K562 (cell line): Measurements from ENCODE around the gene TCF4. TPM values are rescaled to one million over a fixed set of nuclear protein-coding genes. Genes with fewer than 3 reads are reported as not detected.

Experiments used
- ASH1L ChIP-seq: fragments of 450-650 bp; IDR thresholded peaks from 2 replicates; pipeline ENCODE4 v1.6.1; 2018; ENCODE audit warnings: borderline replicate concordance, mild to moderate bottlenecking, low read depth; ENCODE audit not compliant: partially characterized antibody
- BCL6 ChIP-seq: fragments of 250-450 bp; sonication (Bioruptor Pico); IDR thresholded peaks from 2 replicates; pipeline ENCODE4 v1.4.0; 2020
- CHD4 ChIP-seq: fragments of 200-600 bp; sonication (generic); IDR thresholded peaks from 3 replicates; pipeline ENCODE4 v1.6.1; 2012; ENCODE audit warnings: low read depth, mild to moderate bottlenecking, mixed read lengths, low read length, inconsistent platforms; ENCODE audit not compliant: insufficient read depth, insufficient replicate concordance, poor library complexity, severe bottlenecking
- ETS2 ChIP-seq: IDR thresholded peaks from 2 replicates; pipeline ENCODE4 v1.6.1; 2016; ENCODE audit warnings: borderline replicate concordance, missing genetic modification characterization, mild to moderate bottlenecking, moderate library complexity, missing compliant biosample characterization; ENCODE audit not compliant: poor library complexity, severe bottlenecking
- GTF2A2 ChIP-seq: IDR thresholded peaks from 2 replicates; pipeline ENCODE4 v1.6.1; 2016; ENCODE audit warnings: mild to moderate bottlenecking, missing genetic modification characterization, missing compliant biosample characterization
- IFI16 ChIP-seq: fragments of 250-450 bp; sonication (Bioruptor Pico); IDR thresholded peaks from 2 replicates; pipeline ENCODE4 v2.1.2; 2022; ENCODE audit warnings: mild to moderate bottlenecking, inconsistent platforms
- MTF1 ChIP-seq: fragments of 250-450 bp; sonication (Bioruptor Pico); IDR thresholded peaks from 2 replicates; pipeline ENCODE4 v1.9.0; 2021; ENCODE audit warnings: moderate library complexity, mild to moderate bottlenecking, inconsistent platforms, borderline replicate concordance
- NRF1 ChIP-seq, 2 experiments: fragments of 450-650 bp; IDR thresholded peaks in 1 of 2; conservative IDR thresholded peaks in 1 of 2; 2 replicates each; pipeline ENCODE4 v1.6.1; 2014; ENCODE audit warnings: mild to moderate bottlenecking in 2 of 2
- RBM25 ChIP-seq: fragments of 200-400 bp; formaldehyde crosslinking; IDR thresholded peaks from 2 replicates; pipeline ENCODE4 v1.6.1; 2018; ENCODE audit warnings: low read length, low read depth, moderate library complexity; ENCODE audit not compliant: severe bottlenecking
- SIN3B ChIP-seq: fragments of 450-650 bp; IDR thresholded peaks from 2 replicates; pipeline ENCODE4 v1.6.1; 2017; ENCODE audit warnings: low read depth, mild to moderate bottlenecking, moderate library complexity
- TARDBP ChIP-seq: fragments of 450-650 bp; IDR thresholded peaks from 2 replicates; pipeline ENCODE4 v1.6.1; 2016
- ZBED1 ChIP-seq: IDR thresholded peaks from 2 replicates; pipeline ENCODE4 v1.6.1; 2014
- ZBTB7A ChIP-seq: IDR thresholded peaks from 2 replicates; pipeline ENCODE4 v1.6.1; 2011; ENCODE audit warnings: low read depth, mild to moderate bottlenecking, low read length, moderate library complexity, borderline replicate concordance; ENCODE audit not compliant: control insufficient read depth
- ZNF764 ChIP-seq: fragments of 250-450 bp; sonication (Bioruptor Pico); IDR thresholded peaks from 2 replicates; pipeline ENCODE4 v1.4.0; 2020; ENCODE audit warnings: low read depth, mild to moderate bottlenecking, moderate library complexity
- polyA plus RNA-seq, 8 experiments: library from polyadenylated mRNA; depleted of rRNA in 4 of 8; stranded (reverse) in 5 of 8; unstranded in 3 of 8; fragments of >200 nt; fragmentation: Nextera tagmentation in 2 of 8; fragmentation: Illumina TruSeq in 1 of 8; extraction: Ambion mirVana in 2 of 8; extraction: Trizol in 1 of 8; gene quantifications; 2 replicates each; pipeline versions ENCODE4 v1.2.1 to v1.2.3, GENCODE V29; 2011 to 2014; ENCODE audit warnings: inconsistent platforms in 1 of 8, missing spikeins in 1 of 8
- total RNA-seq, 7 experiments: library from RNA; depleted of rRNA in 6 of 7; stranded (reverse); fragments of >200 nt in 6 of 7; fragmentation: Illumina TruSeq in 2 of 7; extraction: Trizol in 2 of 7; gene quantifications; 2 replicates each; pipeline versions ENCODE4 v1.2.1 to v1.2.3, GENCODE V29; 2011 to 2021; ENCODE audit warnings: low replicate concordance in 1 of 7
- TF ChIP-seq, protein P1 (sequence below), 2 experiments: fragments of 450-650 bp; IDR thresholded peaks; 2 replicates each; pipeline ENCODE4 v1.6.1; 2016
- TF ChIP-seq, protein P2 (sequence below): IDR thresholded peaks from 3 replicates; pipeline ENCODE4 v1.6.1; 2011; ENCODE audit warnings: borderline replicate concordance, mild to moderate bottlenecking, moderate library complexity; ENCODE audit not compliant: insufficient read length; ENCODE audit errors: extremely low read depth
- TF ChIP-seq, protein P3 (sequence below): fragments of 250-450 bp; sonication (Bioruptor Pico); IDR thresholded peaks from 2 replicates; pipeline ENCODE4 v1.9.0; 2021; ENCODE audit warnings: mild to moderate bottlenecking
- TF ChIP-seq, protein P4 (sequence below): sonication (generic); formaldehyde crosslinking; IDR thresholded peaks from 2 replicates; pipeline ENCODE4 v1.9.0; 2022; ENCODE audit warnings: mild to moderate bottlenecking, missing genetic modification reagents
- TF ChIP-seq, protein P5 (sequence below): fragments of 250-450 bp; sonication (Bioruptor Pico); IDR thresholded peaks from 2 replicates; pipeline ENCODE4 v1.4.0; 2020; ENCODE audit warnings: mild to moderate bottlenecking, moderate library complexity

Gene TCF4
- total and polyA plus RNA-seq, 9 of the 15 experiments (the other 6 are each of a cell fraction or from before 2014, with no cell fraction given) = 4.8 to 24.7 (median 15.2) TPM

DNA sequence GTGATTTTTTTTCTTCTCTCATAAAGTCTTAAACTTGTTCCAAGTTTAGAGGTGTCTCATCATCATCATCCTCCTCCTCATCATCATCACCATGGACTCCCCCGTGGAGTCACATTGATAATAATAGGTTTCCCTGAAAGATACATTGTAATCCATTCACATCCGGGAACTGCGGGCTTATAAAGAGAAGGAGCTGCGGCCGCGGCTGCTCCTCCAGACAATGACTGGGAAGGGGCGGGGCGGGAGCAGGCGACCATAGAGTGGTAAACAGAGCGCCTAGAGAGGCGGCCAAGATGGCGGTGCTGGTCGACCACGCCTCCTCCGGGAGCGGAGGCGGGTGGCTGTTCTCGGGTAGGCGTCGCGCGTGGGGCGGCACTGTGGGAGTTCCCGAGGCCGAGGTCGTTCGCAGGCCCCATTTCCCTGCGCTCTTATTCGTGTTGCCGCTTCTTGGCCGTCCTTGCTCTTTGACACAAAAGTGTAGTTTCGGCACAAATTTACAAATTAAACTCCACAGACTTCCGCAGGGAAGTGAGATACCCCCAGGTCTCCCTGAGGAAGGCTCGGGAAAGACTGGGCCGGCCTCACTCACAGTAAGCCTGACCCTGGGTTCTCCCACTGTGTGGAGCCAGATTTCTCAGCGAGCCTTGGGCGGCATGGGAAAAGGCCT is 1.8 kb upstream of the TCF4 start (continued):
- TF ChIP-seq RBM25 = no peak
- no peak for TF ChIP-seq ASH1L
- TF ChIP-seq NRF1 (conservative IDR thresholded peaks at IDR 0.05 in 1 of 2, IDR thresholded peaks at IDR 0.05 in 1 of 2) = peak; percentile 58 to 69
- TF ChIP-seq, protein P1, sequence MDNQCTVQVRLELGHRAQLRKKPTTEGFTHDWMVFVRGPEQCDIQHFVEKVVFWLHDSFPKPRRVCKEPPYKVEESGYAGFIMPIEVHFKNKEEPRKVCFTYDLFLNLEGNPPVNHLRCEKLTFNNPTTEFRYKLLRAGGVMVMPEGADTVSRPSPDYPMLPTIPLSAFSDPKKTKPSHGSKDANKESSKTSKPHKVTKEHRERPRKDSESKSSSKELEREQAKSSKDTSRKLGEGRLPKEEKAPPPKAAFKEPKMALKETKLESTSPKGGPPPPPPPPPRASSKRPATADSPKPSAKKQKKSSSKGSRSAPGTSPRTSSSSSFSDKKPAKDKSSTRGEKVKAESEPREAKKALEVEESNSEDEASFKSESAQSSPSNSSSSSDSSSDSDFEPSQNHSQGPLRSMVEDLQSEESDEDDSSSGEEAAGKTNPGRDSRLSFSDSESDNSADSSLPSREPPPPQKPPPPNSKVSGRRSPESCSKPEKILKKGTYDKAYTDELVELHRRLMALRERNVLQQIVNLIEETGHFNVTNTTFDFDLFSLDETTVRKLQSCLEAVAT (IDR thresholded peaks at IDR 0.05) = no peak
- no peak for TF ChIP-seq ZNF764
- no peak for TF ChIP-seq MTF1 (CRISPR knock-in tag)
- TF ChIP-seq, protein P2, sequence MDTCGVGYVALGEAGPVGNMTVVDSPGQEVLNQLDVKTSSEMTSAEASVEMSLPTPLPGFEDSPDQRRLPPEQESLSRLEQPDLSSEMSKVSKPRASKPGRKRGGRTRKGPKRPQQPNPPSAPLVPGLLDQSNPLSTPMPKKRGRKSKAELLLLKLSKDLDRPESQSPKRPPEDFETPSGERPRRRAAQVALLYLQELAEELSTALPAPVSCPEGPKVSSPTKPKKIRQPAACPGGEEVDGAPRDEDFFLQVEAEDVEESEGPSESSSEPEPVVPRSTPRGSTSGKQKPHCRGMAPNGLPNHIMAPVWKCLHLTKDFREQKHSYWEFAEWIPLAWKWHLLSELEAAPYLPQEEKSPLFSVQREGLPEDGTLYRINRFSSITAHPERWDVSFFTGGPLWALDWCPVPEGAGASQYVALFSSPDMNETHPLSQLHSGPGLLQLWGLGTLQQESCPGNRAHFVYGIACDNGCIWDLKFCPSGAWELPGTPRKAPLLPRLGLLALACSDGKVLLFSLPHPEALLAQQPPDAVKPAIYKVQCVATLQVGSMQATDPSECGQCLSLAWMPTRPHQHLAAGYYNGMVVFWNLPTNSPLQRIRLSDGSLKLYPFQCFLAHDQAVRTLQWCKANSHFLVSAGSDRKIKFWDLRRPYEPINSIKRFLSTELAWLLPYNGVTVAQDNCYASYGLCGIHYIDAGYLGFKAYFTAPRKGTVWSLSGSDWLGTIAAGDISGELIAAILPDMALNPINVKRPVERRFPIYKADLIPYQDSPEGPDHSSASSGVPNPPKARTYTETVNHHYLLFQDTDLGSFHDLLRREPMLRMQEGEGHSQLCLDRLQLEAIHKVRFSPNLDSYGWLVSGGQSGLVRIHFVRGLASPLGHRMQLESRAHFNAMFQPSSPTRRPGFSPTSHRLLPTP = no peak
- no peak for TF ChIP-seq SIN3B
- TF ChIP-seq, protein P3, sequence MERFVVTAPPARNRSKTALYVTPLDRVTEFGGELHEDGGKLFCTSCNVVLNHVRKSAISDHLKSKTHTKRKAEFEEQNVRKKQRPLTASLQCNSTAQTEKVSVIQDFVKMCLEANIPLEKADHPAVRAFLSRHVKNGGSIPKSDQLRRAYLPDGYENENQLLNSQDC = no peak
- no peak for TF ChIP-seq ZBED1
- no peak for TF ChIP-seq GTF2A2
- TF ChIP-seq, protein P4, sequence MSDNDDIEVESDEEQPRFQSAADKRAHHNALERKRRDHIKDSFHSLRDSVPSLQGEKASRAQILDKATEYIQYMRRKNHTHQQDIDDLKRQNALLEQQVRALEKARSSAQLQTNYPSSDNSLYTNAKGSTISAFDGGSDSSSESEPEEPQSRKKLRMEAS (CRISPR knock-in tag) = peak; percentile 52
- no peak for TF ChIP-seq ETS2 (tag)
- TF ChIP-seq, protein P5, sequence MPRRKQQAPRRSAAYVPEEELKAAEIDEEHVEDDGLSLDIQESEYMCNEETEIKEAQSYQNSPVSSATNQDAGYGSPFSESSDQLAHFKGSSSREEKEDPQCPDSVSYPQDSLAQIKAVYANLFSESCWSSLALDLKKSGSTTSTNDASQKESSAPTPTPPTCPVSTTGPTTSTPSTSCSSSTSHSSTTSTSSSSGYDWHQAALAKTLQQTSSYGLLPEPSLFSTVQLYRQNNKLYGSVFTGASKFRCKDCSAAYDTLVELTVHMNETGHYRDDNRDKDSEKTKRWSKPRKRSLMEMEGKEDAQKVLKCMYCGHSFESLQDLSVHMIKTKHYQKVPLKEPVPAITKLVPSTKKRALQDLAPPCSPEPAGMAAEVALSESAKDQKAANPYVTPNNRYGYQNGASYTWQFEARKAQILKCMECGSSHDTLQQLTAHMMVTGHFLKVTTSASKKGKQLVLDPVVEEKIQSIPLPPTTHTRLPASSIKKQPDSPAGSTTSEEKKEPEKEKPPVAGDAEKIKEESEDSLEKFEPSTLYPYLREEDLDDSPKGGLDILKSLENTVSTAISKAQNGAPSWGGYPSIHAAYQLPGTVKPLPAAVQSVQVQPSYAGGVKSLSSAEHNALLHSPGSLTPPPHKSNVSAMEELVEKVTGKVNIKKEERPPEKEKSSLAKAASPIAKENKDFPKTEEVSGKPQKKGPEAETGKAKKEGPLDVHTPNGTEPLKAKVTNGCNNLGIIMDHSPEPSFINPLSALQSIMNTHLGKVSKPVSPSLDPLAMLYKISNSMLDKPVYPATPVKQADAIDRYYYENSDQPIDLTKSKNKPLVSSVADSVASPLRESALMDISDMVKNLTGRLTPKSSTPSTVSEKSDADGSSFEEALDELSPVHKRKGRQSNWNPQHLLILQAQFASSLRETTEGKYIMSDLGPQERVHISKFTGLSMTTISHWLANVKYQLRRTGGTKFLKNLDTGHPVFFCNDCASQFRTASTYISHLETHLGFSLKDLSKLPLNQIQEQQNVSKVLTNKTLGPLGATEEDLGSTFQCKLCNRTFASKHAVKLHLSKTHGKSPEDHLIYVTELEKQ = no peak
- TF ChIP-seq CHD4 = no peak
- TF ChIP-seq BCL6 (CRISPR knock-in tag) = no peak
- no peak for TF ChIP-seq IFI16 (CRISPR knock-in tag)
- peak; percentile 93 for TF ChIP-seq TARDBP
- no peak for TF ChIP-seq ZBTB7A
